Natural killer cell treated with Interleukin-12 subunit alpha and Interleukin-12 subunit beta and Interleukin-15 and Interleukin-18, amount 100 ng/mL, for 72 hours (primary cell): ENCODE data around the gene ATG12. TPM values are rescaled to one million over a fixed set of nuclear protein-coding genes. Genes with fewer than 3 reads are reported as not detected.

Experiments used
- total RNA-seq, 2 donors: library from RNA; stranded (reverse); gene quantifications; one replicate each; pipeline ENCODE4 v1.2.3, GENCODE V29; 2022

Gene ATG12
- total RNA-seq, 2 donors from 2014 or later: 35.1 to 63.9 TPM

Other genes with a start within 250 kb of the ATG12 start
- 10 to 100 TPM in 1 of 2 donors, 1 to 10 TPM in 1; 6.1 to 11.1 TPM for gene TICAM2, start 239.1 kb downstream of the ATG12 start, total RNA-seq
- 10 to 100 TPM; 61.6 to 76.1 TPM for gene TMED7, start 215.5 kb downstream of the ATG12 start, total RNA-seq
- gene CDO1, start 24.9 kb downstream of the ATG12 start, total RNA-seq: not detected
- 10 to 100 TPM; 35.8 to 56.4 TPM for gene AP3S1, start 370 bp upstream of the ATG12 start, total RNA-seq
- gene LVRN, start 120.9 kb upstream of the ATG12 start, total RNA-seq: not detected
- gene ARL14EPL, start 190.9 kb upstream of the ATG12 start, total RNA-seq: not detected
- gene COMMD10, start 243.5 kb upstream of the ATG12 start, total RNA-seq: 10 to 100 TPM; 26.9 to 34.9 TPM